Measurements from ENCODE around the gene TMCC1.
"Not testable (repeated sequence)": the region's sequence is repeated elsewhere in the genome, so short reads cannot be mapped to it uniquely, and the experiment has no call there.

Gene TMCC1

DNA sequence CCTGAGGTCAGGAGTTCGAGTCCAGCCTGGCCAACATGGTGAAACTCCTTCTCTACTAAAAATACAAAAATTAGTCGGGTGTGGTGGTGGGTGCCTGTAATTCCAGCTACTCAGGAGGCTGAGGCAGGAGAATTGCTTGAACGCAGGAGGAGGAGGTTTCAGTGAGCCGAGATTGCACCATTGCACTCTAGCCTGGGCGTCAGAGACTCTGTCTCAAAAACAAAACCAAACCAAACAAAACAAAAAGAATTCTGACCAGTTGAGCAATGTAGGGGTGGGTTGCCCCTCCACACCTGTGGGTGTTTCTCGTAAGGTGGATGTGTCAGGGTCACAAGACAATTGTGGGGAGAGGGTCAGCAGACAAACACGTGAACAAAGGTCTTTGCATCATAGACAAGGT lies 252.5 kb downstream of the TMCC1 start:
- DNase-seq = not testable (repeated sequence)

- no peak for DNase-seq
Observed at GRCh38 chr3:129638481-129638880, 255.0 kb downstream of the TMCC1 start.

DNA sequence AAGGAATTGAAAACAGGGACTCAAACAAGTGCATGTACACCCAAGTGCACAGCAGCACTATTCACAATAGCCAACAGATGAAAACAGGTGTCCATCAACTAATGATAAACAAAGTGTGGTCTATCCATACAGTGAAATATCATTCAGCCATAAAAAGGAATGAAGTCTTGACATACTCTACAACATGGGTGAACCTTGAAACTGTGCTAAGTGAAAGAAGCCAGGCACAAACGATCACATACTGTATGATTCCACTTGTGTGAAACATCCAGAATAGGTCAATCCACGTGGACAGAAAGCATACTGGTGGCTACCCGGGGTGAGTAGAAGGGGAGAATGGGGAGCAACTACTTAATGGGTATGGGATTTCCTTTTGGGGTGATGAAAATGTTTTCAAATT lies 257.4 kb downstream of the TMCC1 start:
- DNase-seq = no peak

GRCh38 chr3:129635656-129636055 lies 257.9 kb downstream of the TMCC1 start:
- DNase-seq = no peak

GRCh38 chr3:129633751-129634481 lies 259.6 kb downstream of the TMCC1 start:
- DNase-seq = peak; percentile 90

DNA sequence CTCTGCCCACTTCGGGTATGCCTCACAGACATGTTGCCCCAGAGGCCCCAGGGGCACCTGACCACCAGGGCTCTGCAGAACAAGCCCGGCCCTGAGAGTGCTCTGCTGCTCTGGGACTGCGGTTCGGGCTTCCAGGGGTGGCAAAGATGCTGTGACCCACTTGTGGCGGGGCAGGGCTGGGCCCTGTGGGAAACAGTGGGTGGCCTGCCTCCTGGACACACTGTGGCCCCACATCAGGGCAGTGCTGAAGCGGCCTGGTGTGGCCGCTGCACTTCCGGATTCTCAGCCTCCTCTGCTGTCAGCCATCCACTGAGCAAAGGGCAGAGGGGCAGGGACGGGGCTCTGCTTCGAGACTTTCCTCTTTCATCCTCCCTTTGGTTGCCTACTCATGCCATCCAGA lies 260.5 kb downstream of the TMCC1 start:
- no peak for DNase-seq

- DNase-seq = no peak
Observed at GRCh38 chr3:129632556-129632955, 261.0 kb downstream of the TMCC1 start.

- no peak for DNase-seq
Observed at GRCh38 chr3:129632056-129632455, 261.5 kb downstream of the TMCC1 start.

GRCh38 chr3:129629011-129629410 lies 264.5 kb downstream of the TMCC1 start:
- DNase-seq = no peak

GRCh38 chr3:129628169-129628522 lies 265.4 kb downstream of the TMCC1 start:
- no peak for DNase-seq

GRCh38 chr3:129627350-129628168 lies 266.0 kb downstream of the TMCC1 start:
- DNase-seq = peak; percentile 60

DNA sequence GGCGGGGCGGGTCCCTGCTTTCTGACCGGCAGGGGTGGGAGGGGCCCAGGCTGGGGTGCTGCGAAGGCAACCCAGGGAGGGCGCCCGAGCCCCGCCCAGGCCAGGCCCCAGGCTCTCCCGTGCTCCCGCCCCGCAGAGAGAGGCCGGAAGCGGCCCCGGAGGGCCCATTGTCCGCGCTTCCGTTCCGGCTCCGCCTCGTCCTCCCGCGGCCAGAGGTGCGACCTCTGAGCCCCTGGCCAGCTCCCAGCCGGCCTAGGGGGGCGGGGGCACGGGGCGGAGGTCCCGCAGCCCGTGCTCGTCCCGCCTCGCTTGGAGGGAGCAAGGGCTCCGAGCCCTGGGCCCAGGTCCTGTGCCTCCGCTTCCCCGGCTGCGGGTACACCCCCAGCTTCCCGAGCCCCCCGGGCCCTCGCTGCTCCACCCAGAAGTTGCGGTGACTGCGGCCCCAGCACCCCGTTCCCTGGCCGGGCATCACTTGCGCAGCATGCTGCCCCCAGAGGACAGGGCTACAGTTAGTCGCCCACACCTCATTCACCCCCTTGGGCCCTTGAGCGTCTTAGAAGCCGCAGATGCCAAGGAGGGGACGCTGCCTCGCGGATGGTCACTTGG lies 266.7 kb downstream of the TMCC1 start:
- peak; percentile 55 for DNase-seq

DNA sequence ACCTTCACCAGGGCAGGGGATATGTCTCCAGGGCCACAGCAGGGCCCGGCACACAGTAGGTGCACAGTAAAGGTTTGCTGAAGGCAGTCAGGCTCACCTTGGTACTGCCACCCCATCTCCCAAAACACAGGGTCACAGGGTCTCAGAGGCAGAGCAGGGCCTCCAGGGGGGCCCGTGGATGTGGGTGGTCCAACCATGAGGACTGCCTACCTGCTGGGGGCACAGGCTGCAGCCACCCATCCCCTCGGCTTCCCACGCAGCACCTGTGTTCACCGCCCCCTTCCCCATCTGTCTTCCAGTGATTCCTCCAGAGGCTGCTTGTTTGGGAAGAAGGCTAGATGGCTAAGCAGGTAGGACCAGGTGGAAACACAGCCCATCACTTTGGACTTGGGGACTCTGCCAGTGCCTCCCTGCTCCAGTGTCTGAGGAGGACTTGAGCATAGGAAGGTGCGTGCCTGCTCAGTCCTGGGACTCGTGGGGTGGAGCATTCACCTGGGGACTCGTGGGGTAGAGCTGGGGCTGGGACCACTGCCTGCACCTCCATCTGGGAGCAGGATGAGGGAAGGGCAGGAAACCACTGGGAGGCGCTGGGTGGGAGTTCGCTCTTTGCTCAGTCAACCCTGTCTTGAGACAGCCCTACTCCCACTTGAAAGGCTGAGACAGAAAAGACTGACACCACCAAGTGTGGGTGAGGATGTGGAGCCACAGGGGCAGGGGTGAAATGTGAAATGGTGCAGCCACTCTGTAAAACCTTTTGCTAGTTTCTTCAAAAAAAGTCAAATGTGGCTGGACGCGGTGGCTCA lies 268.2 kb downstream of the TMCC1 start:
- no peak for DNase-seq

DNA sequence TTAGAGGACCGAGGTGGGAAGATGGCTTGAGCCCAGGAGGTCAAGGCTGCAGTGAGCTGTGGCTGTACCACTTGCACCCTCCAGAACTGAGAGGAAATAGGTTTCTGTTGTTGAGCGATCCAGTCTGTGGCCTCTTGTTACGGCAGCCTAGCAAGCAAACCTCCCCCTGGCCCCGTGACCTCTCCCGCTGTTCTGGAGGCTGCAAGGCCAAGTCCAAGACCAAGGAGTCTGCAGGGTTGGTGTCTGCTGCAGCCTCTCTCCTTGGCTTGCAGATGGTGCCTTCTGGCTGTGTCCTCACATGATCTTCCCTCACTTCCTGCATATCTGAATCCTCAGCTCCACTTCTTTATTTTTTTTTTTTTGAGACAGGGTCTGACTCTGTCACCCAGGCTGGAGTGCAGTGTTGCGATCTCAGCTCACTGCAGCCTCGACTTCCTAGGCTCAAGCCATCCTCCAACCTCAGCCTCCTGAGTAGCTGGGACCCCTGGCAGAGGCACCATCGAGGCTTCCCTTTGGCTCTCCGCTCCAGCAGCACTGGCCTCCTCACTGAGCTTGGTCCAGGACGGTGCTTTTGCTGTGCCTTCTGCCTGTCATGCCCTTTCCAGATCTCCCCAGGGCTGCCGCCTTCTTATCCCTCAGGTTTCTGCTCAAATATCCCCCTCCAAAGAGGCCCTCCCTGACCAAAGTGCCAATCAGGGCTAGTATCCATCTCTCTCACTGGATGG lies 269.0 kb downstream of the TMCC1 start:
- DNase-seq = no peak

- no peak for DNase-seq
Observed at GRCh38 chr3:129623447-129624118, 269.9 kb downstream of the TMCC1 start.

- no peak for DNase-seq
Observed at GRCh38 chr3:129622933-129623332, 270.6 kb downstream of the TMCC1 start.

- DNase-seq = no peak
Observed at GRCh38 chr3:129622226-129622874, 271.2 kb downstream of the TMCC1 start.

DNA sequence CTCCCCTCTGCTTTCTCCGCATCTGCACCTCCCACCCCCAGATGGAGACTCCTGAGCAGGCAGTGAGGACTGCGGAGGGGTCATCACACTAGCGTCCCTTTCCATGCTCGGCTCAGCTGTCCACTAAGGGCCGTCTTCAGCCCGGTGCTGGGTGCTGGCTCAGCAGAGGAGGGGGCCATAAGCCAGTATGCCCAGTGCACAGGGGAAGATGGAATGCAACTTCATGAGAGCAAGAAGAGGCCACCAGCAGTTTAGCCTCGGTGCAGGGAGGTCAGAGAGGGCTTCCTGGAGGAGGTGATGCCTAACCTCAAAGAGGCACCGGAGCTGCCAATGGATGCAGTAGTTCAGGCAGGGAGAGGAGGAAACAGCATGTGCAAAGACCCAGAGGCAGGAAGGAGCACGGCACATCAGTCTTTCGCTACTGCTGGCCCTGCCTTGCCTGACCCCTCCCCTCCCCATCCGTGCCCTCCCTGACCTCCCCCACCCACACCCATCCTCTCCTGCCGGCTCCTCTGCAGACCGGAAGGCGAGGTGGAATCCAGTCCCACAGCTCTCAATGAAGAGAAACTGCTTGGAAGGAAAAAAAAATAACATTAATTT lies 271.8 kb downstream of the TMCC1 start:
- no peak for DNase-seq

DNA sequence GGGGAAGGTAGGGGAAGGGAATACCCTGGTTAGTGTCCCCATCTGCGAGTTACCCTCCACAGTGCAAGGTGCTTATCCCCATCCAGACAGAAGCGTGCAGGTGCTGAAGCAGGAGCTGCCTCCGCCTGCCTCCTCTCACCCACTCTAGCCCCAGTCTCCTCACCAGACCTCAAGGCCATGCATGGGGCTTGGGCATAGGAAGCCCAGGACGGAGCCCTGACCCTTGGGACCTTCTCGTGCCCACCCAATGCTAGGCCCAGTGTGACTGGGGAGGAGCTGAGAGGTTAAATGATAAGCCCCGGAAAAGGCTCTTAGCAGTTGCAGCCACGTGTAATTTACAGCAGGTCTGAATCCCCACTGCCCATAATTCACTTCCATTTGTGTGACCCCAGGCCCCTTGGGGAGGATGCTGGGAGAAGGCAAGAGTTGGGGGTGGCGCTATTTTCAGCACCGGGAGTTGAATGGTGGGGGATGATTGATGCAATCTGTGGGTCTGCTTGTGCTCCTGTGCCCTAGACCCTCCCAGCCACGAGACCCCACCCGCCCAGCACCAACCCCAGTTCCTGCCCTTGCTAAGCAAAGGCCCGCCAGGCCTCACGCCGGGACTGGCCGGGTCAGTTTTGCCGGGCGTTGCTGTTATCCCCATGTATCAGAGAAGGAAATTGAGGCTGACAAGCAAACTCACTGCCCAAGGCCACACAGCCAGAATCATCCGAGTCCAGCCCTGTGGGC lies 272.5 kb downstream of the TMCC1 start:
- DNase-seq = no peak

DNA sequence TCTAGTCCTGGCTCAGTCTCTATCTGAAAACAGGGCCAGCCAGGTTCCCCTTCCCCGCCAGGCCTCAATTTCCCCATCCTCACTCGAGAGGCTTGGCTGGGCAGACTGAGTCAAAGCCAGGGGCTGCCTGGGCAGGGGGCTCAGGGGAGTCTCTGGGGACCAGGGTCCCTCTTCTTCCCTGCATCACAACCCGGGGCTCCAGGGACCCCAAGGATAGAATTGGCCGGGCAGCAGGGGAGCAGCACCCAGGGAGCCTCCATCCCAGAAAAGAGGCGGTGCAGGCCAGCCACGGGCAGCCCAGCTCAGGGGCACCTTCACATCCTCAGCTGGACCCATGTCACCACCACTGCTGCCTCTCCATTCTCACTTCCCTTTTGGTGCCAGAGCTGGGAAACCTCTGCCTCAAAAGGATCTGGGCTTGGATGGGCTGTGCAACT lies 273.8 kb downstream of the TMCC1 start:
- DNase-seq = no peak
